HG03066 (cell line): ENCODE measurements around the gene ZKSCAN8.

Experiments
- ATAC-seq: cut with Tn5 transposase; IDR thresholded peaks from one replicate; pipeline ENCODE4 v1.9.1; 2021; ENCODE audit warnings: low read depth; ENCODE audit not compliant: unreplicated experiment

Gene ZKSCAN8

GRCh38 chr6:28203201-28203600 lies 61.5 kb downstream of the ZKSCAN8 start:
- ATAC-seq: no peak

- ATAC-seq: no peak
Measured at GRCh38 chr6:28205879-28206278, 64.2 kb downstream of the ZKSCAN8 start.

- no peak for ATAC-seq
Measured at GRCh38 chr6:28206527-28206926, 64.8 kb downstream of the ZKSCAN8 start.

GRCh38 chr6:28206928-28207509 lies 65.3 kb downstream of the ZKSCAN8 start:
- ATAC-seq: no peak

- ATAC-seq: no peak
Measured at GRCh38 chr6:28207510-28208110, 65.9 kb downstream of the ZKSCAN8 start.

GRCh38 chr6:28208111-28208659 lies 66.5 kb downstream of the ZKSCAN8 start:
- no peak for ATAC-seq
